Transverse colon (tissue), 4 donors: Measurements from ENCODE around the gene FAM13A. TPM values are rescaled to one million over a fixed set of nuclear protein-coding genes. Genes with fewer than 3 reads are reported as not detected.
A peak's percentile ranks its signal among the peaks of the same experiment; 100 is the strongest.

Source experiments
- DNase-seq: peaks from one replicate; pipeline ENCODE4 v3.0.0-alpha.2; 2019
- H3K27ac ChIP-seq, 4 donors: fragments of 200-600 bp; sonication (generic); 2 replicates each; pipeline ENCODE4 v1.5.1; 2016 to 2018; ENCODE audit warnings: inconsistent platforms in 4 of 4
- H3K27me3 ChIP-seq: fragments of 200-600 bp; sonication (generic); 2 replicates; pipeline ENCODE4 v1.5.1; 2017; ENCODE audit warnings: inconsistent platforms
- H3K36me3 ChIP-seq, 4 donors: fragments of 200-600 bp; sonication (generic); 2 replicates each; pipeline ENCODE4 v1.5.1; 2017 to 2019; ENCODE audit warnings: inconsistent platforms in 4 of 4
- H3K4me1 ChIP-seq, 4 donors: fragments of 200-600 bp; sonication (generic); 2 replicates each; pipeline ENCODE4 v1.5.1; 2017 to 2020; ENCODE audit warnings: inconsistent platforms in 4 of 4
- H3K4me3 ChIP-seq, 4 donors: fragments of 200-600 bp; sonication (generic); 1 replicate in 1 of 4; 2 replicates in 3 of 4; pipeline versions ENCODE4 v1.5.1 to v1.6.1; 2017 to 2019; ENCODE audit warnings: inconsistent platforms in 4 of 4
- H3K9me3 ChIP-seq, 2 donors: fragments of 200-600 bp; sonication (generic); 2 replicates each; pipeline ENCODE4 v1.5.1; 2017 to 2019; ENCODE audit warnings: inconsistent platforms in 2 of 2
- CTCF ChIP-seq, 5 experiments: fragments of 200-600 bp in 3 of 5; fragments of 450-650 bp in 2 of 5; sonication (generic) in 3 of 5; IDR thresholded peaks; 1 replicate in 2 of 5; 2 replicates in 3 of 5; pipeline ENCODE4 v1.5.1; 2016 to 2017; ENCODE audit warnings: antibody characterized with exemption in 5 of 5, inconsistent platforms in 3 of 5, mild to moderate bottlenecking in 2 of 5, moderate library complexity in 1 of 5
- EP300 ChIP-seq: sonication (generic); formaldehyde crosslinking; IDR thresholded peaks from one replicate; pipeline ENCODE4 v1.6.1; 2017; ENCODE audit warnings: antibody characterized with exemption, low read depth
- POLR2A ChIP-seq: fragments of 450-650 bp; IDR thresholded peaks from one replicate; pipeline ENCODE4 v1.6.1; 2016; ENCODE audit warnings: antibody characterized with exemption, mild to moderate bottlenecking, moderate library complexity
- POLR2AphosphoS5 ChIP-seq, 3 donors: sonication (generic); formaldehyde crosslinking; IDR thresholded peaks; one replicate each; pipeline ENCODE4 v1.6.1; 2016; ENCODE audit warnings: antibody characterized with exemption in 3 of 3
- WGBS, 2 donors: methylation state at CpG; one replicate each; pipeline ENCODE4 v1.1.5; 2018; ENCODE audit warnings: low coverage in 1 of 2; 5-methylcytosine and 5-hydroxymethylcytosine counted together
- in situ Hi-C, 4 donors: fragments of 200-750 bp; cut with MboI; loops; one replicate each; pipeline versions ENCODE4 v1.15.0 to v1.15.1; 2017; ENCODE audit warnings: low sequenced_read_pairs in 3 of 4, low pct_ligation_motif_present in 1 of 4, low pct_unique_long_range_greater_than_20kb in 1 of 4
- intact Hi-C: fragments of 100-400 bp; cut with DNase I; formaldehyde crosslinking; loops from one replicate; pipeline ENCODE4 v1.15.1; 2023; ENCODE audit warnings: low total_unique reads
- total RNA-seq, 4 donors: library from RNA; depleted of rRNA; stranded (reverse); fragments of >200 nt; gene quantifications; one replicate each; pipeline ENCODE4 v1.1.0, GENCODE V29; 2016

The FAM13A gene
- total RNA-seq, 4 donors from 2014 or later, result 57.6 to 88.6 (median 67.6) TPM

GRCh38 chr4:89001647-89002445, 55.1 kb downstream of the FAM13A start:
- DNase-seq, result no peak
- Histone ChIP-seq H3K4me3 (no peak overlapping the region), H3K27me3 (no peaks in the 10 kb centered on the region), H3K9me3 (no peaks in the 10 kb centered on the region), H3K36me3 (peaks cover 0 to 4% (median 0%) of the 10 kb centered on the region in 4 donors), H3K4me1 (peaks cover 0 to 38% (median 11%) of the 10 kb centered on the region in 4 donors), H3K27ac (peak overlapping the region in 3 of 4 donors; percentile 33 to 59 (median 53))
- intact Hi-C loops, result no loop called here
- TF ChIP-seq POLR2A (no peak), CTCF (IDR thresholded peaks at IDR 0.05) (no peak), EP300 (no peak)
- in situ Hi-C loops, result loop anchor here in 1 of 4 donors (25.0 kb wide), 1 partner anchor 190 kb away; no protein-coding TSS in a partner anchor
- 43 to 48% methylated on average over 9 of the region's 9 CpGs for WGBS, 2 donors

GRCh38 chr4:89000844-89001360, 56.1 kb downstream of the FAM13A start:
- Histone ChIP-seq H3K9me3 (no peaks in the 10 kb centered on the region), H3K4me3 (no peak overlapping the region), H3K4me1 (peaks cover 0 to 38% (median 11%) of the 10 kb centered on the region in 4 donors), H3K27ac (peak overlapping the region in 3 of 4 donors; percentile 33 to 59 (median 53)), H3K36me3 (peaks cover 0 to 4% (median 0%) of the 10 kb centered on the region in 4 donors), H3K27me3 (no peaks in the 10 kb centered on the region)
- WGBS, 2 donors, result 43 to 69% methylated on average over 3 of the region's 3 CpGs
- TF ChIP-seq POLR2AphosphoS5 (IDR thresholded peaks at IDR 0.05) (no peak), EP300 (no peak), POLR2A (no peak), CTCF (IDR thresholded peaks at IDR 0.05) (no peak)
- DNase-seq, result no peak
- intact Hi-C loops, result no loop called here
- in situ Hi-C loops, result loop anchor here in 1 of 4 donors (25.0 kb wide), 1 partner anchor 189 kb away; no protein-coding TSS in a partner anchor

- TF ChIP-seq POLR2AphosphoS5 (IDR thresholded peaks at IDR 0.05) (no peak), POLR2A (no peak), CTCF (IDR thresholded peaks at IDR 0.05) (no peak), EP300 (no peak)
- intact Hi-C loops, result no loop called here
- 41 to 59% methylated on average over 1 of the region's 1 CpG for WGBS, 2 donors
- Histone ChIP-seq H3K36me3 (peaks cover 0 to 4% (median 0%) of the 10 kb centered on the region in 4 donors), H3K27ac (peak overlapping the region in 2 of 4 donors; percentile 4 to 59), H3K27me3 (no peaks in the 10 kb centered on the region), H3K4me1 (peaks cover 0 to 38% (median 11%) of the 10 kb centered on the region in 4 donors), H3K9me3 (no peaks in the 10 kb centered on the region), H3K4me3 (no peak overlapping the region)
- in situ Hi-C loops, result loop anchor here in 1 of 4 donors (25.0 kb wide), 1 partner anchor 188 kb away; no protein-coding TSS in a partner anchor
- no peak for DNase-seq
Observed at GRCh38 chr4:89000382-89000781, 56.6 kb downstream of the FAM13A start.

- H3K27ac ChIP-seq, result no peak overlapping the region
- no peaks in the 10 kb centered on the region for H3K27me3 ChIP-seq
- TF ChIP-seq CTCF (IDR thresholded peaks at IDR 0.05), result no peak
- no peak for TF ChIP-seq POLR2AphosphoS5 (IDR thresholded peaks at IDR 0.05)
- no peak for TF ChIP-seq EP300
- no peak for TF ChIP-seq POLR2A
- no peak overlapping the region for H3K4me3 ChIP-seq
- DNase-seq, result no peak
- in situ Hi-C loops (no loop called here), intact Hi-C loops (no loop called here)
- H3K36me3 ChIP-seq, result no peaks in the 10 kb centered on the region
- H3K4me1 ChIP-seq, result peaks cover 0 to 38% (median 11%) of the 10 kb centered on the region in 4 donors
- 58 to 62% methylated on average over 2 of the region's 2 CpGs for WGBS, 2 donors
- H3K9me3 ChIP-seq, result no peaks in the 10 kb centered on the region
Observed at GRCh38 chr4:88999392-88999930, 57.5 kb downstream of the FAM13A start.
